ENCODE measurements around the gene PTPRD.
A peak's percentile ranks its signal among the peaks of the same experiment; 100 is the strongest.

The PTPRD gene

DNA sequence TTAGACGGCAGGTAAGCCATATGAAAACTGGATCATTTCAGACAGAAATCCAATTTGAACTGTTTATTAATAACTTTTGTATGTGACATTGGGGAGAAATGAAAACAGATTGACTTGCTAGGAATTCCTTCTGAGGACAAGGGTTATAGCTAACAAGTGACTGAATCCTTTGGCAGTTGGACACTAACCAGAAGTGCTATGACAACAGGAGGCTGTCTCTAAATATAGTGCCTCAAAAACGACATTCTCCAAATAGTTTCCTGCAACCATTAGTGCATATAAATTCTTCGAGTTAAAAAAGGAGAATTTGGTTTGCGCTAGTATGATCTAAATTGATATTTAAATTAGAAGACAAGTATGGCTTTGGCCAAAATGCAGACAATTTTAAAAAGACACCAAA, 338.6 kb downstream of the PTPRD start:
- no peak overlapping the region for H2AK5ac ChIP-seq (ENCODE audit: low read length)
- H3K27ac ChIP-seq (ENCODE audit: low read depth, low read length), result peak overlapping the region; percentile 70
- no peak overlapping the region for H4K91ac ChIP-seq (ENCODE audit: low read depth, low read length)
- no peaks in the 10 kb centered on the region for H3K79me2 ChIP-seq (ENCODE audit: control insufficient read depth, insufficient read depth, low read length, poor library complexity)
- no peaks in the 10 kb centered on the region for H3K27me3 ChIP-seq (ENCODE audit: insufficient read depth, low read length)
- H2AFZ ChIP-seq (ENCODE audit: insufficient read depth, low read length, poor library complexity), result no peak overlapping the region
- H3K36me3 ChIP-seq (ENCODE audit: control insufficient read depth in 1 of 2, insufficient read depth in 2 of 2, low read length in 2 of 2), result no peaks in the 10 kb centered on the region
- H2BK12ac ChIP-seq (ENCODE audit: low read length), result no peak overlapping the region
- no peak overlapping the region for H3K9ac ChIP-seq (ENCODE audit: low read length)
- H3K9me3 ChIP-seq (ENCODE audit: insufficient read depth, low read depth, low read length), result no peaks in the 10 kb centered on the region
- H3K18ac ChIP-seq (ENCODE audit: low read length), result no peak overlapping the region
- H3K79me1 ChIP-seq (ENCODE audit: low read length), result no peaks in the 10 kb centered on the region
- no peaks in the 10 kb centered on the region for H3K4me1 ChIP-seq (ENCODE audit: control insufficient read depth in 1 of 2, insufficient read depth in 2 of 2, low read length in 2 of 2)
- no peak overlapping the region for H4K8ac ChIP-seq (ENCODE audit: low read depth, low read length)
- WGBS (ENCODE audit: extremely low coverage, insufficient coverage, insufficient read length), result no CpG with 5 or more reads among the region's 4 CpGs
- no peak overlapping the region for H2BK5ac ChIP-seq (ENCODE audit: low read depth, low read length, poor library complexity)
- no peak overlapping the region for H3K23ac ChIP-seq (ENCODE audit: low read length)
- H3K4me3 ChIP-seq (ENCODE audit: low read depth, low read length), result no peak overlapping the region
- H3K14ac ChIP-seq (ENCODE audit: low read length), result no peak overlapping the region
- H4K12ac ChIP-seq (ENCODE audit: low read depth, low read length), result no peak overlapping the region
- no peak overlapping the region for H3K4ac ChIP-seq (ENCODE audit: low read depth, low read length)
- no peak for DNase-seq
- no peak overlapping the region for H2BK120ac ChIP-seq (ENCODE audit: insufficient read depth, low read length, poor library complexity)
- H3K4me2 ChIP-seq (ENCODE audit: low read length), result peak overlapping the region; percentile 47

GRCh38 chr9:10272830-10273229, 340.0 kb downstream of the PTPRD start:
- no peak for DNase-seq
- H4K12ac ChIP-seq (ENCODE audit: low read depth, low read length), result no peak overlapping the region

DNA sequence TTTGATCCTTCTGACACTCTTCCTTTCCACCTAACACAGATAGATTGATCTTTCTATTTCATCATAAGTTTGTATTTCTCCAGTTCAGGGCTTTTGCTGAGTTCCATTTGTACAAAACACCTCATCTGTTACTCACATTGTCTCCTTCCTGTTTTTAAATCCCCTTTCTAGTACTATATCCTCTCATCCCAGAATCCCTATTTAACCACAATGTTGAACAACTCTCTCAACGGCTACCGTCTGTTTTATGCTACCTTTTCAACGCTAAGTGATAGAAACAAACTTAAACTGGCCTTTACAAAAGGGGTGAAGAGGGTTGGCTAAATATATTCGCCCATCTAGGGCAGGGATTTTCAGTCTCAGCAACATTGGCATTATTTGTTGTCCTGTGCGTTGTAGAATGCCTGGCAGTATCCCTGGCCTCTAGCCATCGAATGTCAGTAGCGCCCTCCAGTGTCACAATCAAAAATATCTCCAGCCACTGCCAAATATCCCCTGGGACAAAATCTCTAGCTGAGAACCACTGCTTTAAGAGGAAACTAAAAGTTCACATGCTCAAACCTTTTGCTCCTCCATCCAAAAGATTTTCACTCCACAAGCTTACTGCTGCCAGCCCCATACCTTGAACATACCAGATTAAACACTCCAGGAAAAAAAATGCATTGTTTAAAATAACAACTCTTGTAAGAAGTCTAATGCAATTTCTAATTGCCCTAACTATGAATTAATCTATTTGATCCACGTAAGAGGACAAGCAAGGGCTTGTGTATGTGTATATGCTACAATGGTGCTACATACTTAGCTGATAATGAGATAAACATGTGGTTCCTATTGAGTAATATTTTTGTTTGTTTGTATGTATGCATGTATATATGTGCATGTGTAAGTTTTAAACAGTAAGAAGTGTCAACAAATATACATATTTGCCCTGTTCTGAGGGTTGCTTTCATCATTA, 344.0 kb downstream of the PTPRD start:
- Histone ChIP-seq H3K4ac (ENCODE audit: low read depth, low read length) (no peak overlapping the region), H4K91ac (ENCODE audit: low read depth, low read length) (no peak overlapping the region), H3K9ac (ENCODE audit: low read length) (no peak overlapping the region), H2BK5ac (ENCODE audit: low read depth, low read length, poor library complexity) (no peak overlapping the region), H3K36me3 (ENCODE audit: control insufficient read depth in 1 of 2, insufficient read depth in 2 of 2, low read length in 2 of 2) (peaks cover 0 to under 1% of the 10 kb centered on the region in 2 experiments), H3K18ac (ENCODE audit: low read length) (no peak overlapping the region), H4K8ac (ENCODE audit: low read depth, low read length) (peak overlapping the region; percentile 47), H3K9me3 (ENCODE audit: insufficient read depth, low read depth, low read length) (peaks cover 4% of the 10 kb centered on the region), H3K27ac (ENCODE audit: low read depth, low read length) (no peak overlapping the region), H3K27me3 (ENCODE audit: insufficient read depth, low read length) (no peaks in the 10 kb centered on the region), H2AK5ac (ENCODE audit: low read length) (no peak overlapping the region), H3K4me1 (ENCODE audit: control insufficient read depth in 1 of 2, insufficient read depth in 2 of 2, low read length in 2 of 2) (no peaks in the 10 kb centered on the region), H2AFZ (ENCODE audit: insufficient read depth, low read length, poor library complexity) (no peak overlapping the region), H3K79me1 (ENCODE audit: low read length) (no peaks in the 10 kb centered on the region), H3K79me2 (ENCODE audit: control insufficient read depth, insufficient read depth, low read length, poor library complexity) (no peaks in the 10 kb centered on the region), H2BK12ac (ENCODE audit: low read length) (no peak overlapping the region), H3K4me2 (ENCODE audit: low read length) (no peak overlapping the region), H3K23ac (ENCODE audit: low read length) (no peak overlapping the region), H3K14ac (ENCODE audit: low read length) (no peak overlapping the region), H3K4me3 (ENCODE audit: low read depth, low read length) (no peak overlapping the region), H4K12ac (ENCODE audit: low read depth, low read length) (no peak overlapping the region), H2BK120ac (ENCODE audit: insufficient read depth, low read length, poor library complexity) (no peak overlapping the region)
- no CpG with 5 or more reads among the region's 8 CpGs for WGBS (ENCODE audit: extremely low coverage, insufficient coverage, insufficient read length)
- peak in 1 of 2 donors; percentile 7 for DNase-seq

More at GRCh38 chr9:10272830-10273229, 340.0 kb downstream of the PTPRD start:
- no peak overlapping the region for H3K4me3 ChIP-seq (ENCODE audit: low read depth, low read length)
- no peak overlapping the region for H3K23ac ChIP-seq (ENCODE audit: low read length)
- no peak overlapping the region for H3K4me2 ChIP-seq (ENCODE audit: low read length)
- H3K4ac ChIP-seq (ENCODE audit: low read depth, low read length), result no peak overlapping the region
- H3K14ac ChIP-seq (ENCODE audit: low read length), result no peak overlapping the region
- H3K9me3 ChIP-seq (ENCODE audit: insufficient read depth, low read depth, low read length), result no peaks in the 10 kb centered on the region
- H4K91ac ChIP-seq (ENCODE audit: low read depth, low read length), result no peak overlapping the region
- H3K4me1 ChIP-seq (ENCODE audit: control insufficient read depth in 1 of 2, insufficient read depth in 2 of 2, low read length in 2 of 2), result no peaks in the 10 kb centered on the region
- no peak overlapping the region for H2AK5ac ChIP-seq (ENCODE audit: low read length)
- no peak overlapping the region for H3K9ac ChIP-seq (ENCODE audit: low read length)
- no peak overlapping the region for H2BK120ac ChIP-seq (ENCODE audit: insufficient read depth, low read length, poor library complexity)
- H3K36me3 ChIP-seq (ENCODE audit: control insufficient read depth in 1 of 2, insufficient read depth in 2 of 2, low read length in 2 of 2), result no peaks in the 10 kb centered on the region
- H2BK12ac ChIP-seq (ENCODE audit: low read length), result no peak overlapping the region
- no peak overlapping the region for H2BK5ac ChIP-seq (ENCODE audit: low read depth, low read length, poor library complexity)
- H2AFZ ChIP-seq (ENCODE audit: insufficient read depth, low read length, poor library complexity), result no peak overlapping the region
- H3K18ac ChIP-seq (ENCODE audit: low read length), result no peak overlapping the region
- no peaks in the 10 kb centered on the region for H3K79me2 ChIP-seq (ENCODE audit: control insufficient read depth, insufficient read depth, low read length, poor library complexity)
- no peak overlapping the region for H4K8ac ChIP-seq (ENCODE audit: low read depth, low read length)
- no peaks in the 10 kb centered on the region for H3K27me3 ChIP-seq (ENCODE audit: insufficient read depth, low read length)
- no peaks in the 10 kb centered on the region for H3K79me1 ChIP-seq (ENCODE audit: low read length)
- no peak overlapping the region for H3K27ac ChIP-seq (ENCODE audit: low read depth, low read length)

GRCh38 chr9:10265153-10265631, 347.6 kb downstream of the PTPRD start:
- no CpG with 5 or more reads among the region's 2 CpGs for WGBS (ENCODE audit: extremely low coverage, insufficient coverage, insufficient read length)
- peaks cover 0 to 2% of the 10 kb centered on the region in 2 experiments for H3K36me3 ChIP-seq (ENCODE audit: control insufficient read depth in 1 of 2, insufficient read depth in 2 of 2, low read length in 2 of 2)
- no peak overlapping the region for H2AK5ac ChIP-seq (ENCODE audit: low read length)
- H3K4me3 ChIP-seq (ENCODE audit: low read depth, low read length), result no peak overlapping the region
- H4K12ac ChIP-seq (ENCODE audit: low read depth, low read length), result no peak overlapping the region
- no peak overlapping the region for H4K8ac ChIP-seq (ENCODE audit: low read depth, low read length)
- H2AFZ ChIP-seq (ENCODE audit: insufficient read depth, low read length, poor library complexity), result no peak overlapping the region
- no peak overlapping the region for H3K14ac ChIP-seq (ENCODE audit: low read length)
- no peak overlapping the region for H2BK5ac ChIP-seq (ENCODE audit: low read depth, low read length, poor library complexity)
- H3K9ac ChIP-seq (ENCODE audit: low read length), result no peak overlapping the region
- H3K4me2 ChIP-seq (ENCODE audit: low read length), result no peak overlapping the region
- DNase-seq, result no peak
- H3K4ac ChIP-seq (ENCODE audit: low read depth, low read length), result no peak overlapping the region
- H3K27ac ChIP-seq (ENCODE audit: low read depth, low read length), result peak overlapping the region; percentile 61
- H3K79me1 ChIP-seq (ENCODE audit: low read length), result no peaks in the 10 kb centered on the region
- H3K23ac ChIP-seq (ENCODE audit: low read length), result no peak overlapping the region
- no peaks in the 10 kb centered on the region for H3K27me3 ChIP-seq (ENCODE audit: insufficient read depth, low read length)
- no peak overlapping the region for H3K18ac ChIP-seq (ENCODE audit: low read length)
- no peak overlapping the region for H2BK120ac ChIP-seq (ENCODE audit: insufficient read depth, low read length, poor library complexity)
- peaks cover 6% of the 10 kb centered on the region for H3K9me3 ChIP-seq (ENCODE audit: insufficient read depth, low read depth, low read length)
- H4K91ac ChIP-seq (ENCODE audit: low read depth, low read length), result no peak overlapping the region
- no peaks in the 10 kb centered on the region for H3K4me1 ChIP-seq (ENCODE audit: control insufficient read depth in 1 of 2, insufficient read depth in 2 of 2, low read length in 2 of 2)
- no peak overlapping the region for H2BK12ac ChIP-seq (ENCODE audit: low read length)
- no peaks in the 10 kb centered on the region for H3K79me2 ChIP-seq (ENCODE audit: control insufficient read depth, insufficient read depth, low read length, poor library complexity)
